ENCODE measurements around the gene KIAA0825.

Gene KIAA0825

DNA sequence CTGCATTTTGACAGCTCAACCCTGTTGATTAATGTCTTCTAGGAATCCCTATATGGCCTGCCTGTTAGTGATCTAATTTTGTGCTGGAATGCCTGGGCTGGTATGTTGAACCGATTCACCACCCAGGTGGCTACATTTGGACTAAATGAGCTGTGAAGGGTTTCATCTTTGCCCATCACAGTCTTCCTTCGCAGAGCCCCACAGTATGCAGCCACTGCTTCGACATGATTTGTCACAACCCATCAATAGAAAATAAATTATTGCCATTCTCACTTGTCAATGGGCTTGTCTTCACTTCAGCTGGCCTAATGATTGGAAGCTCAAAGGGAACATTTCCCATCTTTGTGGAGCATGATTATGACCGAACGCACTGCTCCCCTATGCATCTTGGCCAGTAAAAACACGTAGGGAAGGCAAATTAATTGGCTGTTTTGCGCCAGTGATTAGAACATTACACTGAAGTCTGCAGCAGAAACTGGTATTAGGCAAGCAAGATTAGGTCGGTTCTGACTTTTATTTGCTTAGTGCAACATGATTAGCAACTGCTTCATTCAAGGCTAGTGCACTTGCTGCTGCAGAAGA lies 408.5 kb downstream of the KIAA0825 start:
- no peaks in the 10 kb centered on the region for H3K9me3 ChIP-seq (ENCODE audit: control insufficient read depth, insufficient read depth, low read length)
- no peak overlapping the region for H3K9ac ChIP-seq (ENCODE audit: low read depth, low read length)
- H3K4me1 ChIP-seq (ENCODE audit: control insufficient read depth, insufficient read depth, low read length): no peaks in the 10 kb centered on the region
- H3K27me3 ChIP-seq (ENCODE audit: control insufficient read depth, insufficient read depth, low read length): no peaks in the 10 kb centered on the region
- no peak overlapping the region for H3K4me3 ChIP-seq (ENCODE audit: low read depth, low read length)
- no peaks in the 10 kb centered on the region for H3K36me3 ChIP-seq (ENCODE audit: control insufficient read depth, insufficient read depth, low read length)

DNA sequence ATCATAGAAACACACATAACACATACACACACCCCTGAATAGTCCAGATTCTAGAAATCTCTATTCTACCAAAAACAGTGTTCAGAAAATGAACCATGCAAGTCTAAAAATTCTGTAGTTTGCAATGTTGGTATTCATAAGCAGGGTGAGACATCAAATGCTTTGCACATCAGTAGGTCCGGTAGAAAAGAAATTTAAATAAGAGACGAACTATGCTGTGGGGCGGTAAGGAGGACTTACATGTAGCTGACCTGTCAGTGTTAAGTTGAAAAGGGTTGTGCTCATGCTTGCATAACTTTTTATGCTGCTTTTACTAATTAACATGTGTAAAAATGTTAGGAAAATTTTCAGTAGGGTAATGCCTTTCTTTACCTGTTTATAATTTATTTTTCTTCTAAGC lies 409.1 kb downstream of the KIAA0825 start:
- H3K36me3 ChIP-seq (ENCODE audit: control insufficient read depth, insufficient read depth, low read length): no peaks in the 10 kb centered on the region
- H3K4me1 ChIP-seq (ENCODE audit: control insufficient read depth, insufficient read depth, low read length): no peaks in the 10 kb centered on the region
- H3K9me3 ChIP-seq (ENCODE audit: control insufficient read depth, insufficient read depth, low read length): no peaks in the 10 kb centered on the region
- H3K4me3 ChIP-seq (ENCODE audit: low read depth, low read length): no peak overlapping the region
- H3K9ac ChIP-seq (ENCODE audit: low read depth, low read length): no peak overlapping the region
- no peaks in the 10 kb centered on the region for H3K27me3 ChIP-seq (ENCODE audit: control insufficient read depth, insufficient read depth, low read length)

DNA sequence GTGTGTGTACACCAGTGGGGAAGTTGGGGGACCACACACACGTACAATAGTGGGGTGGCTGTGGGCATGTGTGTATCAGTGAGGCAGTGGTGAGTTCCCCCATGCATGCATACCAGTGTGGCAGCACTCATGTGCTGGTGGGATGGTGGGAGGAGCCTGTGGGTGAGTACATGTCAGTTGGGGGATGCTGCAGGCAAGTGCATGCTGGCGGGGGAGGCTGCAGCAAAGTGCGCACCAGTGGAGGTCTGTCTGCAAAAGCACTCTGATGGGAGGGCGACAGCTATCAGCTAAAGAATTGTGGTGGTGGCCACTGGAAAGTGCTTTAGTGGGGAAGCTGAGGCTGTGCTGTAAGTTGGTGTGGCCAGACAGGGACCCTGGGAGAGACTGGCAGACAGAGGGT lies 418.8 kb downstream of the KIAA0825 start:
- H3K4me1 ChIP-seq (ENCODE audit: control insufficient read depth, insufficient read depth, low read length): peaks cover 7% of the 10 kb centered on the region
- H3K36me3 ChIP-seq (ENCODE audit: control insufficient read depth, insufficient read depth, low read length): peaks cover 3% of the 10 kb centered on the region
- H3K27me3 ChIP-seq (ENCODE audit: control insufficient read depth, insufficient read depth, low read length): no peaks in the 10 kb centered on the region
- H3K9ac ChIP-seq (ENCODE audit: low read depth, low read length): no peak overlapping the region
- H3K9me3 ChIP-seq (ENCODE audit: control insufficient read depth, insufficient read depth, low read length): no peaks in the 10 kb centered on the region
- H3K4me3 ChIP-seq (ENCODE audit: low read depth, low read length): no peak overlapping the region

DNA sequence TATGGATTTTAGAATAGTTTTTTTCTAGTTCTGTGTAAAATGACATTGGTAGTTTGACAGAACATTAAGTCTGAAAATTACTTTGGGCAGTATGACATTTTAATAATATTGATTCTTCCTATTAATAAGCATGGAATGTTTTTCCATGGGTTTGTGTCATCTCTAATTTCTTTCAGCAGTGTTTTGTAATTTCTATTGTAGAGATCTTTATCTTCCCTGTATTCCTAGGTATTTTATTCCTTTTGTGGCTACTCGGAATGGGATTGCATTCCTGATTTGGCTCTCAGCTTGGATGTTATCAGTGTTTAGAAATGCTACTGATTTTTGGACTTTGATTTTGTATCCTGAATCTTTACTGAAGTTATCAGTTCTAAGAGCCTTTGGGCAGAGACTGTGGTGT lies 420.4 kb downstream of the KIAA0825 start:
- no peaks in the 10 kb centered on the region for H3K27me3 ChIP-seq (ENCODE audit: control insufficient read depth, insufficient read depth, low read length)
- no peak overlapping the region for H3K9ac ChIP-seq (ENCODE audit: low read depth, low read length)
- H3K4me3 ChIP-seq (ENCODE audit: low read depth, low read length): no peak overlapping the region
- peaks cover 3% of the 10 kb centered on the region for H3K36me3 ChIP-seq (ENCODE audit: control insufficient read depth, insufficient read depth, low read length)
- peaks cover 7% of the 10 kb centered on the region for H3K4me1 ChIP-seq (ENCODE audit: control insufficient read depth, insufficient read depth, low read length)
- no peaks in the 10 kb centered on the region for H3K9me3 ChIP-seq (ENCODE audit: control insufficient read depth, insufficient read depth, low read length)

DNA sequence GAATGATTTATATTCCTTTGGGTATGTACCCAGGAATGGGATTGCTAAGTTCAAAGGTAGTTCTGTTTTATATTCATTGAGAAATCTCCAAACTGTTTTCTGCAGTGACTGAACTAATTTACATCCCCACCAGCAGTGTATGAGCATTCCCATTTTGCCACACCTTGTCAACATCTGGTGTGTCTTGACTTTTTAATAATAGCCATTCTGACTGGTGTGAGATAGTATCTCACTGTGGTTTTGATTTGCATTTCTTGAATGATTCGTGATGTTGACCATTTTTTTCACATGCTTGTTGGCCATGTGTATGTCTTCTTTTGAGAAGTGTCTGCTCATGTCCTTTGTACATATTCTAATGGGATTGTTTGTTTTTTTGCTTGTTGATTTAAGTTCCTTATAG lies 421.5 kb downstream of the KIAA0825 start:
- no peaks in the 10 kb centered on the region for H3K9me3 ChIP-seq (ENCODE audit: control insufficient read depth, insufficient read depth, low read length)
- no peaks in the 10 kb centered on the region for H3K27me3 ChIP-seq (ENCODE audit: control insufficient read depth, insufficient read depth, low read length)
- H3K4me1 ChIP-seq (ENCODE audit: control insufficient read depth, insufficient read depth, low read length): peaks cover 9% of the 10 kb centered on the region
- peaks cover 3% of the 10 kb centered on the region for H3K36me3 ChIP-seq (ENCODE audit: control insufficient read depth, insufficient read depth, low read length)
- no peak overlapping the region for H3K4me3 ChIP-seq (ENCODE audit: low read depth, low read length)
- no peak overlapping the region for H3K9ac ChIP-seq (ENCODE audit: low read depth, low read length)

DNA sequence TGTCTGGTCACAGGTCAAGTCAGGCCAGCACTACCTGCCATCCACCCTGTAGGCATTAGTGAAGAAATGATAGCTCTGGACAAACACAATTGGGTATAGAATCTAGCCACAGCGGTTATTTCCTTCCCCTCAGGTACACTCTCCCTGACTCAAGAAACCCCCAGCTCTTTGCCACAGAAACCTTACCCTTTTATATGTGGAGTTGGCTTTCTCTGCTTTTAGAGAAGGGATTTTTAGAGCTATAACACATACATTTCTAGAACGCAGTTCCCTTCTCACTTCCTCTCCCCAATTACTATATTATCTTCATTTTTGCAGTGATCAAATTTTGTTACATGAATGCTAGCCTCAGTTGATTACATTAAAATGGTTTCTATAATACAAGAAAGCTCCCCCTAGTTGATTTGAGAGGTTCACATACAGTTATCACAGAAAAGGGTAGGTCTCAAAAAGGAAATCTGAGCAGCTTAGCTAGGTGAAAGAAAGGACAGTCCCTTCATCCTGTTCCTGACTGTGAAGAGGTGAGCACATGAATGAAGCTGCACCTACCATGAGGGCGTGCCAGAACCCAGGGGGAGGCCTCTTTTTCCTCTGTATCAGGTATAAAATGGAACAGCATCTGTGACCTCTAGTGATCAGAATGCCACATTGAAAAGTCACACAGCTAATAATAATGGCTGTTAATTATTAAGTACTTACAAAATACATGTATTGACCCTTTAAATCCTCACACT lies 425.6 kb downstream of the KIAA0825 start:
- Histone ChIP-seq H3K4me1 (ENCODE audit: control insufficient read depth, insufficient read depth, low read length) (peaks cover 5% of the 10 kb centered on the region), H3K27me3 (ENCODE audit: control insufficient read depth, insufficient read depth, low read length) (no peaks in the 10 kb centered on the region), H3K36me3 (ENCODE audit: control insufficient read depth, insufficient read depth, low read length) (no peaks in the 10 kb centered on the region), H3K4me3 (ENCODE audit: low read depth, low read length) (no peak overlapping the region), H3K9me3 (ENCODE audit: control insufficient read depth, insufficient read depth, low read length) (no peaks in the 10 kb centered on the region), H3K9ac (ENCODE audit: low read depth, low read length) (no peak overlapping the region)

DNA sequence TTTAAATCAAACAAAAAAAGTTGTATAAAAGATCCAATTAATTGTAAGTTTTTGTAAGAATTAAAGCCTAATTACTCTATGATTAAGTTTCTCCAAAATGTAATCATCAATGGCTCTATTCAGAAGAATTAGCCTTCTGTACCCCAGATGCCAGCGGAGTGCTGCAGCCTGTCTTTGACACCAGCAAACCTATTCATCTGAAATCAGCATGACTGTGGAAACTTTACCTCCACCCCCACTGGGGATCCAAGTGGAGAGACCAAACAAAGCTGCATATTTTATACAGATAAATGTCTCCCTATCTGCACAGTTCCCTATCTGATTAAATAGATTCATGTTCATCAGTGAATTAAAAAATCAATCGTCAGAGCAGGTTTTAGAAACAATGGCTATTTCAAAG lies 426.8 kb downstream of the KIAA0825 start:
- Histone ChIP-seq H3K4me1 (ENCODE audit: control insufficient read depth, insufficient read depth, low read length) (peaks cover 5% of the 10 kb centered on the region), H3K9ac (ENCODE audit: low read depth, low read length) (no peak overlapping the region), H3K9me3 (ENCODE audit: control insufficient read depth, insufficient read depth, low read length) (no peaks in the 10 kb centered on the region), H3K27me3 (ENCODE audit: control insufficient read depth, insufficient read depth, low read length) (no peaks in the 10 kb centered on the region), H3K4me3 (ENCODE audit: low read depth, low read length) (no peak overlapping the region), H3K36me3 (ENCODE audit: control insufficient read depth, insufficient read depth, low read length) (no peaks in the 10 kb centered on the region)

DNA sequence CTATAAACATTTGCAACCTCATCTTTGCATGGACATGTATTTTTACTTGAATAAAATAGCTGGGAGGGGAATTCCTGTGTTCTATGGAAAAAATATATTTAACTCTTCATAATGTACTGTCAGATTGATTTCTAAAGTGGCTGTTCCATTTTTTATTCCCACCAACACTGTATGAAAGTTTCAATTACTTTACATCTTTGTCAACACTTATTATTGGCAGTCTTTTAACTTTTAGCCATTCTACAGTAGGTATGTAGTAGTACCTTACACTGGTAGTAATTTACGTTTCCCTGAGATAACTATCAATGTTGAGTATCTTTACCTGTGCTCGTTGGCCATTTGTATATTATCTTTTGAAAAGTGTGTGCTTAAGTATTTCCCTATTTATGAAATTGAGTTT lies 429.7 kb downstream of the KIAA0825 start:
- H3K4me1 ChIP-seq (ENCODE audit: control insufficient read depth, insufficient read depth, low read length): peaks cover 10% of the 10 kb centered on the region
- H3K36me3 ChIP-seq (ENCODE audit: control insufficient read depth, insufficient read depth, low read length): no peaks in the 10 kb centered on the region
- H3K4me3 ChIP-seq (ENCODE audit: low read depth, low read length): no peak overlapping the region
- H3K27me3 ChIP-seq (ENCODE audit: control insufficient read depth, insufficient read depth, low read length): no peaks in the 10 kb centered on the region
- no peak overlapping the region for H3K9ac ChIP-seq (ENCODE audit: low read depth, low read length)
- H3K9me3 ChIP-seq (ENCODE audit: control insufficient read depth, insufficient read depth, low read length): no peaks in the 10 kb centered on the region

DNA sequence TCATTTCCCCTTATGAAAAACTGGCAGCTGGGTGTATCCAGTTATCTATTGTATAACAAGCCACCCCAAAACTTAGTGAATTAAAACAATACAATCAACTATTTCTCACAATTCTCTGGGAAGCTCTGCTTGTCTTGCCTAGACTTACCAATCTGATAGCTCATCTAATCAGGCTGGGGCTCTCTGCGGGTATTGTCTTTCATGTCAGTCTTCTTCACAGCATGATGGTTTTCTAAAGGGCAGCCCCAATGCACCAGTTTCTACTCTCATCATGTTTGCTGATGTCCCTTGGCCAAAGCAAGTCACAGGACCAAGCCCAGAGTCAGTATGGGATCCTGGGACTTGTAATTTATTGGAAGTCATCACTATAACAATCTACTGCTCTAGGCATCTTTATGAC lies 433.5 kb downstream of the KIAA0825 start:
- no peak overlapping the region for H3K4me3 ChIP-seq (ENCODE audit: low read depth, low read length)
- H3K9ac ChIP-seq (ENCODE audit: low read depth, low read length): no peak overlapping the region
- H3K36me3 ChIP-seq (ENCODE audit: control insufficient read depth, insufficient read depth, low read length): no peaks in the 10 kb centered on the region
- H3K9me3 ChIP-seq (ENCODE audit: control insufficient read depth, insufficient read depth, low read length): no peaks in the 10 kb centered on the region
- H3K4me1 ChIP-seq (ENCODE audit: control insufficient read depth, insufficient read depth, low read length): peaks cover 10% of the 10 kb centered on the region
- H3K27me3 ChIP-seq (ENCODE audit: control insufficient read depth, insufficient read depth, low read length): no peaks in the 10 kb centered on the region

DNA sequence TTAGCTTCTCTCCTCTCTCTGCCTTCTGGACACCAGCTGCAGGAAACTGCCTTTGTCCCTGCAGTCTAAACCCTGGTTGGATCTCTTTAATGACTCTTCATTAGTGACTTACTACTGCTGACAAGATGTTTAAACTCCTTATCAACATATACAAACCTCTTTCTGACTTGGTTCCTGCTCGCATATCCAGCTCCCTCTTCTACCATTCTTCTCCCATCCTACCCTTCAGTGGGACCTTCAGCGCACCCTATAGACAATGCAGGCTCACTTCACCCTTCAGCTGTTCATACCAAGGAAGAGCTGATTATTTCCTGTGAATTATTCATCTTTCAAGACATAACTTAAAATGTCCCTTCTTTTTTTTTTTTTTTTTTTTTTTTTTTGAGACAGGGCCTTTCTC lies 436.5 kb downstream of the KIAA0825 start:
- H3K36me3 ChIP-seq (ENCODE audit: control insufficient read depth, insufficient read depth, low read length): no peaks in the 10 kb centered on the region

DNA sequence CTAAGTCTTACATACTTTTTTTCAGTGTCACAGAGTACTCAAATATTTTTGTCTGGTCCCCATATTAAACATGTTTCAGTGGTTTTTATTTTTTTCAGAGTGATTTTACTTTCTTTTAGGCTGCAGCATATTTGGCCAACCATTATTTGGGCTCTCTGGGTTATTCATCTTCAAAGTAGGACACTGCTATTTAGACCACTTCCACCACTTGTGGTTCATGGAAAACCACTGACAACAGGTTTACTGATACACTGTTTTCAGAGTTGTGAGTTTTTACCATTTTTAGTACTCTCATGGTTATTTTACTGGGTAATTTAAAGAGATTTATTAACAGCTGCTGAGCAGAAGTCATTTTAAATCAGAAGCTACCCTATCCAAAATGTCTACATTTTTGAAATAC lies 437.6 kb downstream of the KIAA0825 start:
- Histone ChIP-seq H3K9me3 (ENCODE audit: control insufficient read depth, insufficient read depth, low read length) (no peaks in the 10 kb centered on the region), H3K9ac (ENCODE audit: low read depth, low read length) (no peak overlapping the region), H3K4me1 (ENCODE audit: control insufficient read depth, insufficient read depth, low read length) (peaks cover 18% of the 10 kb centered on the region), H3K27me3 (ENCODE audit: control insufficient read depth, insufficient read depth, low read length) (no peaks in the 10 kb centered on the region), H3K4me3 (ENCODE audit: low read depth, low read length) (no peak overlapping the region), H3K36me3 (ENCODE audit: control insufficient read depth, insufficient read depth, low read length) (no peaks in the 10 kb centered on the region)

More for the DNA sequence above, 436.5 kb downstream of the KIAA0825 start:
- Histone ChIP-seq H3K27me3 (ENCODE audit: control insufficient read depth, insufficient read depth, low read length) (no peaks in the 10 kb centered on the region), H3K9me3 (ENCODE audit: control insufficient read depth, insufficient read depth, low read length) (no peaks in the 10 kb centered on the region), H3K9ac (ENCODE audit: low read depth, low read length) (no peak overlapping the region), H3K4me3 (ENCODE audit: low read depth, low read length) (no peak overlapping the region), H3K4me1 (ENCODE audit: control insufficient read depth, insufficient read depth, low read length) (peaks cover 10% of the 10 kb centered on the region)

DNA sequence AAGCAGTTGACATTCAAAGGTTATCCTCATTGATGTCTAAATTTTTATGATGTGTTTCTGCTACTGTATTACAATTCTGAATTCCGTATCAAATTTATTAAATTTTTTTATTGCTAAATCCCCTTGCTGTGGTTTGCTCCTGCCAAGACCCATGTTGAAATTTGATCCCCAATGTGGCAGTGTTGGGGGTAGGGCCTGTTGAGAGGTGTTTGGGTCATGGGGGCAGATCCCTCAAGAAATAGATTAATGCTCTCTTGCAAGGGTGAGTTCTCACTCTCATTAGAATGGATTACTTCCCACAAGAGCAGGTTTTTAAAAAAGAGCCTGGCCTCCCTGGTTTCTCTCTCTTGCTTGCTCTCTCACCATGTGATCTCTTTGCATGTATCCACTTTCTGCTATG lies 442.5 kb downstream of the KIAA0825 start:
- H3K4me1 ChIP-seq (ENCODE audit: control insufficient read depth, insufficient read depth, low read length): peaks cover 8% of the 10 kb centered on the region
- H3K27me3 ChIP-seq (ENCODE audit: control insufficient read depth, insufficient read depth, low read length): no peaks in the 10 kb centered on the region
- no peaks in the 10 kb centered on the region for H3K36me3 ChIP-seq (ENCODE audit: control insufficient read depth, insufficient read depth, low read length)
- no peak overlapping the region for H3K4me3 ChIP-seq (ENCODE audit: low read depth, low read length)
- H3K9me3 ChIP-seq (ENCODE audit: control insufficient read depth, insufficient read depth, low read length): no peaks in the 10 kb centered on the region
- no peak overlapping the region for H3K9ac ChIP-seq (ENCODE audit: low read depth, low read length)

Data from iPS-15b (cell line).